GM12891 (cell line): ENCODE results near the gene HIC1.

ENCODE experiments used
- POLR2A ChIP-seq: IDR thresholded peaks from 2 replicates; pipeline ENCODE4 v1.6.1; 2011; ENCODE audit warnings: low read depth, low read length, control low read depth
- POLR2AphosphoS5 ChIP-seq: IDR thresholded peaks from 2 replicates; pipeline ENCODE4 v1.6.1; 2011; ENCODE audit warnings: low read depth, low read length, control low read depth
- POU2F2 ChIP-seq: IDR thresholded peaks from 2 replicates; pipeline ENCODE4 v1.6.1; 2011; ENCODE audit warnings: low read depth, mild to moderate bottlenecking, control low read depth, low read length, moderate library complexity

- TF ChIP-seq POLR2AphosphoS5 = no peak
- peak; percentile 18; the same call in 1 of the 2 replicates for TF ChIP-seq POLR2A
- no peak for TF ChIP-seq POU2F2
Measured at GRCh38 chr17:2030779-2031163, 24.1 kb upstream of the HIC1 start.
